Fibroblast of lung (primary cell): ENCODE results near the gene TTC13. TPM values are rescaled to one million over a fixed set of nuclear protein-coding genes. Genes with fewer than 3 reads are reported as not detected.

Experiments used
- DNase-seq, 2 donors: peaks; one replicate each; pipeline versions ENCODE4 v3.0.0 to v3.0.0-alpha.2; 2010; ENCODE audit warnings: low read depth in 2 of 2
- H2AFZ ChIP-seq: 2 replicates; pipeline ENCODE4 v1.5.1; 2012; ENCODE audit warnings: low read length, control low read depth, inconsistent platforms
- H3K27ac ChIP-seq: 2 replicates; pipeline ENCODE4 v1.5.1; 2011; ENCODE audit warnings: low read length, control low read depth; ENCODE audit not compliant: insufficient read depth
- H3K27me3 ChIP-seq: 2 replicates; pipeline ENCODE4 v1.5.1; 2011; ENCODE audit warnings: mild to moderate bottlenecking, low read length; ENCODE audit not compliant: control insufficient read depth, insufficient read depth
- H3K36me3 ChIP-seq: 2 replicates; pipeline ENCODE4 v1.5.1; 2011; ENCODE audit warnings: low read length; ENCODE audit not compliant: control insufficient read depth, insufficient read depth
- H3K4me1 ChIP-seq: 2 replicates; pipeline ENCODE4 v1.5.1; 2011; ENCODE audit warnings: low read length; ENCODE audit not compliant: control insufficient read depth, insufficient read depth; ENCODE audit errors: extremely low read depth
- H3K4me2 ChIP-seq: 2 replicates; pipeline ENCODE4 v1.5.1; 2011; ENCODE audit warnings: low read length, control low read depth; ENCODE audit not compliant: insufficient read depth; ENCODE audit errors: extremely low read depth
- H3K4me3 ChIP-seq, 4 experiments: fragments of 200-600 bp in 1 of 4; sonication (generic) in 1 of 4; replicated peaks in 1 of 4; 2 replicates each; pipeline ENCODE4 v1.5.1; 2011 to 2016; ENCODE audit warnings: low read length in 4 of 4, low read depth in 3 of 4, mild to moderate bottlenecking in 3 of 4, control low read depth in 2 of 4, inconsistent platforms in 1 of 4, mixed read lengths in 1 of 4; ENCODE audit not compliant: insufficient read depth in 1 of 4; ENCODE audit errors: control extremely low read depth in 1 of 4
- H3K79me2 ChIP-seq: 2 replicates; pipeline ENCODE4 v1.5.1; 2012; ENCODE audit warnings: mild to moderate bottlenecking, low read length, inconsistent platforms; ENCODE audit not compliant: control insufficient read depth, insufficient read depth
- H3K9ac ChIP-seq: 2 replicates; pipeline ENCODE4 v1.5.1; 2011; ENCODE audit warnings: mild to moderate bottlenecking, low read length, control low read depth; ENCODE audit not compliant: insufficient read depth
- H3K9me3 ChIP-seq: 2 replicates; pipeline ENCODE4 v1.5.1; 2012; ENCODE audit warnings: low read depth, low read length; ENCODE audit not compliant: control insufficient read depth, insufficient read depth
- H4K20me1 ChIP-seq: 2 replicates; pipeline ENCODE4 v1.5.1; 2011; ENCODE audit warnings: low read length; ENCODE audit not compliant: control insufficient read depth, insufficient read depth; ENCODE audit errors: extremely low read depth
- CTCF ChIP-seq, 2 donors: IDR thresholded peaks in 1 of 2; conservative IDR thresholded peaks in 1 of 2; 1 replicate in 1 of 2; 2 replicates in 1 of 2; pipeline ENCODE4 v1.5.1; 2011 to 2012; ENCODE audit warnings: low read length in 2 of 2, control low read depth in 1 of 2, inconsistent platforms in 1 of 2, low read depth in 1 of 2, mild to moderate bottlenecking in 1 of 2
- EZH2 ChIP-seq: IDR thresholded peaks from 2 replicates; pipeline ENCODE4 v1.5.1; 2012; ENCODE audit warnings: low read length, control low read depth, mild to moderate bottlenecking; ENCODE audit errors: missing control alignments
- polyA plus RNA-seq, 2 donors: library from polyadenylated mRNA; depleted of rRNA in 1 of 2; stranded (reverse) in 1 of 2; unstranded in 1 of 2; fragments of >200 nt; gene quantifications; 2 replicates each; pipeline ENCODE4 v1.2.1, GENCODE V29; 2011 to 2012; ENCODE audit warnings: missing spikeins in 1 of 2
- total RNA-seq: library from RNA; depleted of rRNA; stranded (reverse); fragments of >200 nt; gene quantifications from 2 replicates; pipeline ENCODE4 v1.2.1, GENCODE V29; 2014

The TTC13 gene
- total and polyA plus RNA-seq, 2 donors (not counting 1 experiment from before 2014, with no cell fraction given): 8.0 to 16.2 TPM

- peaks cover 16% of the 10 kb centered on the region for H3K36me3 ChIP-seq
- no peaks in the 10 kb centered on the region for H3K9me3 ChIP-seq
- no peaks in the 10 kb centered on the region for H3K79me2 ChIP-seq
- no peak for DNase-seq
- no peak overlapping the region for H3K27ac ChIP-seq
- H3K27me3 ChIP-seq: no peaks in the 10 kb centered on the region
- H3K9ac ChIP-seq: no peak overlapping the region
- H3K4me2 ChIP-seq: no peak overlapping the region
- H3K4me1 ChIP-seq: no peaks in the 10 kb centered on the region
- H4K20me1 ChIP-seq: no peaks in the 10 kb centered on the region
- H2AFZ ChIP-seq: no peak overlapping the region
- TF ChIP-seq EZH2: no peak
- TF ChIP-seq CTCF (conservative IDR thresholded peaks at IDR 0.05 in 1 of 2, IDR thresholded peaks at IDR 0.05 in 1 of 2; ENCODE audit: low read depth in 1 of 2, low read length in 2 of 2): no peak
- no peak overlapping the region for H3K4me3 ChIP-seq
These were observed 23.2 kb upstream of the TTC13 start for GRCh38 chr1:231001892-231002291.

GRCh38 chr1:231000639-231001038 lies 22.0 kb upstream of the TTC13 start:
- no peaks in the 10 kb centered on the region for H3K9me3 ChIP-seq
- no peak for DNase-seq
- H3K4me2 ChIP-seq: no peak overlapping the region
- H2AFZ ChIP-seq: no peak overlapping the region
- peaks cover 17% of the 10 kb centered on the region for H3K36me3 ChIP-seq
- TF ChIP-seq CTCF (conservative IDR thresholded peaks at IDR 0.05 in 1 of 2, IDR thresholded peaks at IDR 0.05 in 1 of 2; ENCODE audit: low read depth in 1 of 2, low read length in 2 of 2): no peak
- no peak for TF ChIP-seq EZH2
- H3K79me2 ChIP-seq: no peaks in the 10 kb centered on the region
- no peak overlapping the region for H3K27ac ChIP-seq
- H4K20me1 ChIP-seq: no peaks in the 10 kb centered on the region
- H3K27me3 ChIP-seq: no peaks in the 10 kb centered on the region
- H3K4me3 ChIP-seq: no peak overlapping the region
- H3K9ac ChIP-seq: no peak overlapping the region
- H3K4me1 ChIP-seq: no peaks in the 10 kb centered on the region

- TF ChIP-seq CTCF (conservative IDR thresholded peaks at IDR 0.05 in 1 of 2, IDR thresholded peaks at IDR 0.05 in 1 of 2; ENCODE audit: low read depth in 1 of 2, low read length in 2 of 2) (no peak), EZH2 (no peak)
- H3K36me3 ChIP-seq: peaks cover 17% of the 10 kb centered on the region
These were observed 21.5 kb upstream of the TTC13 start for GRCh38 chr1:231000201-231000600.

More at GRCh38 chr1:231000201-231000600, 21.5 kb upstream of the TTC13 start:
- no peak overlapping the region for H2AFZ ChIP-seq
- DNase-seq: no peak
- no peak overlapping the region for H3K4me2 ChIP-seq
- H3K9me3 ChIP-seq: no peaks in the 10 kb centered on the region
- H3K4me3 ChIP-seq: no peak overlapping the region
- no peak overlapping the region for H3K9ac ChIP-seq
- H4K20me1 ChIP-seq: no peaks in the 10 kb centered on the region
- no peak overlapping the region for H3K27ac ChIP-seq
- no peaks in the 10 kb centered on the region for H3K27me3 ChIP-seq
- H3K4me1 ChIP-seq: no peaks in the 10 kb centered on the region
- H3K79me2 ChIP-seq: no peaks in the 10 kb centered on the region
